GM18519 (cell line): Measurements from ENCODE around the gene CALHM6.

Source experiments
- ATAC-seq: cut with Tn5 transposase; IDR thresholded peaks from one replicate; pipeline ENCODE4 v1.9.1; 2021; ENCODE audit warnings: mild to moderate bottlenecking, moderate library complexity; ENCODE audit not compliant: unreplicated experiment, low FRiP score

CALHM6 gene

GRCh38 chr6:116461331-116461931 lies at the start of gene CALHM6:
TSS of gene CALHM6 (plus strand) at chr6:116461375. CDS start at chr6:116461930, 555 bp downstream.
- no peak for ATAC-seq

GRCh38 chr6:116412270-116412669 lies 48.9 kb upstream of the CALHM6 start:
- no peak for ATAC-seq

GRCh38 chr6:116413357-116413756 lies 47.8 kb upstream of the CALHM6 start:
- ATAC-seq, result no peak

GRCh38 chr6:116417661-116418060 lies 43.5 kb upstream of the CALHM6 start:
- no peak for ATAC-seq

- ATAC-seq, result no peak
These were observed 41.9 kb upstream of the CALHM6 start for GRCh38 chr6:116419069-116419786.

- no peak for ATAC-seq
These were observed 40.8 kb upstream of the CALHM6 start for GRCh38 chr6:116420341-116420740.

GRCh38 chr6:116422238-116422637 lies 38.9 kb upstream of the CALHM6 start:
- no peak for ATAC-seq

- ATAC-seq, result no peak
These were observed 37.2 kb upstream of the CALHM6 start for GRCh38 chr6:116424001-116424400.

GRCh38 chr6:116426551-116426950 lies 34.6 kb upstream of the CALHM6 start:
- ATAC-seq, result no peak

- ATAC-seq, result no peak
These were observed 32.1 kb upstream of the CALHM6 start for GRCh38 chr6:116429111-116429510.

- no peak for ATAC-seq
These were observed 30.3 kb upstream of the CALHM6 start for GRCh38 chr6:116430860-116431259.

- no peak for ATAC-seq
These were observed 29.1 kb upstream of the CALHM6 start for GRCh38 chr6:116431964-116432595.

- ATAC-seq, result no peak
These were observed 27.9 kb upstream of the CALHM6 start for GRCh38 chr6:116433206-116433712.

- no peak for ATAC-seq
These were observed 27.0 kb upstream of the CALHM6 start for GRCh38 chr6:116434056-116434725.

GRCh38 chr6:116436586-116436985 lies 24.6 kb upstream of the CALHM6 start:
- no peak for ATAC-seq

- no peak for ATAC-seq
These were observed 23.5 kb upstream of the CALHM6 start for GRCh38 chr6:116437656-116438055.

- no peak for ATAC-seq
These were observed 22.4 kb upstream of the CALHM6 start for GRCh38 chr6:116438590-116439448.

GRCh38 chr6:116439522-116440051 lies 21.6 kb upstream of the CALHM6 start:
- no peak for ATAC-seq

- ATAC-seq, result no peak
These were observed 18.1 kb upstream of the CALHM6 start for GRCh38 chr6:116443105-116443504.

- peak; percentile 72 for ATAC-seq
These were observed 17.1 kb upstream of the CALHM6 start for GRCh38 chr6:116444092-116444491.
